GM15510 (cell line): ENCODE data around the gene CCNY.

ENCODE experiments used
- POLR2A ChIP-seq: IDR thresholded peaks from 3 replicates; pipeline ENCODE4 v1.6.1; 2011; ENCODE audit warnings: borderline replicate concordance; ENCODE audit not compliant: insufficient read length; ENCODE audit errors: extremely low read depth

CCNY gene

DNA sequence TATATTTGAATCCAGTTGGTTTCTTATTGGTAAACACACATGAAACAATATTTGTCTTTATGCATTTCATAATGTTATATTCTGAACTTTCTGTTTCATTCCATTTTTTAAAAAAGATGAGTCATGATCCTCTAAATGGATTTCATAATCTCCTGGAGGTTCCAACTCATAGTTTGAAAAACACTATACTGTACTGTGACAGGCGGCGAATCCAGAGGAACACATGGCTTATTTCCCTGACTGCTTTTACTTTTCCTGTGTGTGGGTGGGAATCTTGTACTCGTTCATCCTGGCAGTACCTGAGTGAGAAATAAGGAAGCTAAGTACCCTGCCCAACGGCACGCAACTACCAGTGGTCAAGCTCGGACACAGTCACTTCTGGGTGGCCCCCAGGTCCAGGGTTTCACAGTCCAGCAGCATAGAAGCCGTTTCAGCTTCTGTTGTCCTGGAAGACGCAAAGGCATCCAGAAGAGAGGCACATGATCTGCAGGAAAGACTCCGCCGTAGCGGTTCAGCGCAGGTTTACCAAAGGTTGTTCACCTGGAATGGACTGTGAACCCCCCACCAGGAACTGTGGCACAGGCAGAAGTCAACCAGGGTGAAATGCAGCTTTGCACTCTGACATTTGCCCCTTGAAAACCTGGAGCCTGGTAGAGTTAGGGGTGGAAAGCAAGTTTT lies 117.7 kb downstream of the CCNY start:
- no peak for TF ChIP-seq POLR2A

DNA sequence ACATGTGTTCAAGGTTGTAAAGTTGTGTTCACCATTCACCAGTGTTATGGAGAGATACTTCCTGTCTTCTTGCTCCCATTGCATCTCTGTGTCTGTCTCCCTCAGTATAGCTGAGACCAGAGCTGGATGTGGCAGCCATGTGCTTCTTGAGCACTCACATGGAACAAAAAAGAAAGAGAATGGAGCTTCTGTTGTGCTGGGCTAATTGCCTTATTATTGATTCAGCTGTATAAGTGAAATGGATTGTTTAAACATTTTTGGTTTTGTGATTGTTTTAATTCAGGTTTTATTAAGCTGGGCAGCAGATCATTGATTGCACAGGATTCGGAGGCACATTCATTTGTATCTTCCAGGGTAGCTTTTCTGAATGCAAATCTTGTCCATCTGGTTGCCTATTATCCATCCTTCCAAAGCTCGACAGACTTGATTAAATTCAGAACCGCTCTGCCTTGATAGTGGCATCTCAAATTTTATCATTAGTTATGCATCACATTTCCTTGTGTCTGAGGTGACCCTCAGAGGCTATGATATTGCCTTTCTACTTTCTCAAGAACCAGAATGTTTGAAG lies 119.9 kb downstream of the CCNY start:
- no peak for TF ChIP-seq POLR2A

GRCh38 chr10:35456784-35457183 lies 120.5 kb downstream of the CCNY start:
- TF ChIP-seq POLR2A = no peak

DNA sequence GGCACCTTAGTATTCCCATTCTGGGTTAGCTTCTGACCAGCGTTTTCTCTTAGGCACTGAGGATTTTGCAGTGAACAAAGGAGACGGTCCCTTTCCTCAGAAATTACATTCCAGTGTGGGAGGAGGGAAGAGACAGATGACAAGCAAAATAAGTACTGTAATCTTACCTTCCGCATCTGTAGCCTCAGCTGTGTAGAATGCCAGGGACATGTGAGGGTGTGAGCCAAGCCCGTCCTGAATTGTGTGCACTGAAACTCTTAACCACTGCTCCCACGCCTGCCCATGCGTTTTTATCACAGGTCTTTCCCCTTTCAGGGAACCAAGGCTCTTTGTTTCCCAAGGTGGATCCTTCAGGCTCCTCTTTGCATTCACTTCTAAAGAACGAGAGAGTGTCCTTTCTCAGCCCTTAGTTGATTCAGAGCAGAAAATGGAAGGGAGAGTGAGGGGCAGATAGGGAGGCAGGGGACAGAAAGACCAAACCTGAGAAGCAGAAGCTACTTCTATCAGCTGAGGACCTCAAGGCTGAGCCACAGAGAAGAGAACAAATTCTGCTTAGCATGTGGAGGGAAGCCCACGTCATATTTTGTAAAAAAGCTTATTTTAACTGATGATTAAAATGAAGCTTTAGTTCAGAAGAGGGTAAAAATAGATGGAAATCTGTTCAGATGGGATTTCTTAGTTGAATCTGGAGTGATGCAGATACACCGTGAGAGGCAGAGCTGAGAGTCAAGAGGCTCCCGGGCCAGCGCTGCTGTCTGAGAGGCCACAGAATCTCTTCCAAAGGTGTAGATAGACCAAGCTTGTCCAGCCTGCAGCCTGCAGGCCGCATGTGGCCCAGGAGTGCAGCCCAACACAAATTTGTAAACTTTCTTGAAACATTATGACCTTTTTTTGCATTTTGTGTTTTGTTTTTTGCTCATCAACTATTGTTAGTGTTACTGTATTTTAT lies 122.5 kb downstream of the CCNY start:
- no peak for TF ChIP-seq POLR2A

GRCh38 chr10:35459449-35459847 lies 123.1 kb downstream of the CCNY start:
- TF ChIP-seq POLR2A = no peak

DNA sequence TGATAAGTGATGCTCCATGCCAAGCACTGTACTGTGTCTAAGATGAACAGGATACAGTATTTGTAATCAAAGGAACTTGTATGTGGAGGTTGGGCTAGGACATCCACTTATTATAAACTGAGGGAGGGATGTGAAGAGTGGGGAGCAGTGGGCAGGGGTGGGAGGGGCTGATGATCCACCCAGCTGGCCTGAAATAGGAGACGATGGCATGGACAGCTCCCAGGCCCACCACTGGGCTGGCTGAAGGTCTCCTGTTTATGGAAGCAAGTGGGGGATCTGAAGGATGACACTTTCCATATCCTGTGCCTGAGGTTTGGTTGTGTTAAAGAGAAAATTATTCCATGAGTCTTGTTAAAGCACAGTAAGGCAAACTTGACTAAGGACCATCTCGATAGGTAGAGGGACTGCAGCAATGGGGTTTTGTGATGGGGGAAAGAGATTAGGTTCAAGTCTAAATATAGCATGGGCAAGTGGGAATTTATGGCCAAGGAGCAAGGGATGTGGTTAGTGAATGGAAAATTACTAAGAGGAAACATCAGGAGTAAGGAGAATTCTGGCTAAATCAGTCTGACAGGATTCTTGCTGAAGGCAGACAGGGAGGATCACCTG lies 124.6 kb downstream of the CCNY start:
- TF ChIP-seq POLR2A = no peak

DNA sequence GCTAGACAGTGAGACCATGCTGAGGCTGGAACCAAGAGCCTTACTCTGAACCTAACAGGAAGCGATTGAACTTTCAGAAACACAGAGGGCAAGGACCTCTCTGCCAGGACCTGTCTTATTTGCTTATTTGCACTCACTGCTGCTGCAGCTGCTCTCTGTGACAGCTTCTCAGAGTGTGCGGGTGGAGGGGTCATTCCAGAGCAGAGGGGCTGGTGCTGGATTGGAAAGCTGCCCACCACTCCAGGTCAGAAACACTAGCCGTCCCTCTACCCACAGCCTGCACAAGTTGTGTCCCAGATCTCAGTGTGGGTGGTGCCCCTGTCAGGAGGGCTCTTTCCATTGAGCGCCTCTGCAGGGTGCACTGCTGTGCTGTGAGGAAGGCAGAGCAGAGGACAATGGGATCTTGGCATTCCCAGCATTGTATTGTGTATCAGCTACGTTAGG lies 126.2 kb downstream of the CCNY start:
- TF ChIP-seq POLR2A = no peak

DNA sequence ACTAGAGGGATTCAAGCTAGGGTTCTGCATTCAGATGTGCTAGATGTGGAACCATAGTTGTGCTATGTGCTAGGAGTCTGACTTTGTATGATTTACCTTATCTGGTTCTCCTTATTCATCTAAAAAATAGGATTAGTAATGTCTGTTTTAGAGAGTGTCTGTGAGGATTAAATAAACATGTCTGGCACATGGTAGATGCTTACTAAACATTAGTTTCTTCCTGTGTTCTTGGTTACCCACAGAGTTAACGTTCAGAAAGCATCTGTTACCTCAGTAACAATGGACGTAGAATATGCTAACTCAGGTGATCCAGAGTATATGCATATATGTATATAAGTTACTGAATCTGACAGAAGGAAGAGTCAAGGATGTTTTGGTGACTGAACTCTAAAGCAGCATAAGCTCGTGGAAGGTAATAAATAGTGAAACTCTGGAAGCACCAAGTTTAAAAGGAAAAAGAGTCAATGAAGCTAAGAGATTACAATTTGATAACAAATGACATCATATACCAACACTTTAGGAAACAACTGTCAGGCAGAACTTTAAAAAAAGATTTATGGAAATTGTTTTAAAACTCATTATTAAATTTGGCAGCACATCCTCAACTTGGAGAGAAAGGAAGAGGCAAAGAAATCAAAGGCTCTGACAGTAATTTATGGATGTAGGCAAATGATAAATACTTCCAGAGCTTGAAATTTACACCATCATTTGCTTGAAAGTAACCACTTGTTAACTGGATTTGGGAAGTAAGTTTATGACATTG lies 127.0 kb downstream of the CCNY start:
- no peak for TF ChIP-seq POLR2A

DNA sequence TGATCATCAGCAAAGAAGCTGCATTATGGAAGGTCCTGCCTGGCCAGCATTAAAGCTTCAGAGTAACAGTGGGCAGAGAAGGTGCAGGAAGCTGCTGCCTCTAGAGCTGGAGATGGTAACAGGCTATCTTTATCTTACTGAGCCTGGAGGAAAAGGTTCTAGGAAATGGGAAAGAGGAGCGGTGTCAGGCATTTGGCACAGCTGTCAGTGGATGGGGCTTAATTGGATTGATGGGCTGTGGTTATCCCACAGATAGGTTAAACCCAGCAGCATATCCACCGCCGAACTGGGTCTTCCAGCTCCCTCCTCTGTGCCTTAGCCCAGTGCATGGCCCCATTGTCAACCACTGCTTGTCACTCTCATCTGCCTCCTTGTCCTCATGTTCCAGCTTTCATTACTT lies 127.6 kb downstream of the CCNY start:
- no peak for TF ChIP-seq POLR2A

DNA sequence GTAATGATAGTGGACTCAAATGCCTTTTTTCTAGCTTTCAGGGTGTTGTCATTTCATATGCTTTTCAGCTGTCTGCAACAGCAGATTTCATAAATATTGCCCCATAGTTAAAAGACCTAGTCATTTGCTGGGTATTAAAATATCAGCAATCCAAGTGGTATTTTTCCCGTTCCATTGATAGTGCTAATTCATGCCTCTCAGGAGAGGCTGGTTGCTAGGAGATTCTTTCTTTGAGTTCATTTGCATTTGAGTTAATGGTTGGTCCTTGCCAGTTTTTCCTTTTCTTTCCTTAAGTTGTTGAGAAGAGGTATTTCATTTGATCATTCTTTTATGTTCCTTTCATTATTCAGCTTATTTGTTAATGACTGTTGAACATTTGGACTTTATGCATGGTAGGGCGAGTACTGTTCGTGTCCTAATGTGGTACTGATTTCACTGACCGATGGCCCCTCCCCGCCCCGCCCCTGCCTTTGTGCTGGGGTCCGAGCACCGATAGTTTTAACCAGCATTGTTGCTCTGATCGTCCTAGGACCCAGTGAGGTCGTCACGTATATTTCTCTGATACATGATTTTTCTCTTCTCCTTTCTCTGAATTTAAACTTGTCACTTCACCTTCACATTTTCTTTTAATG lies 128.6 kb downstream of the CCNY start:
- TF ChIP-seq POLR2A = no peak

DNA sequence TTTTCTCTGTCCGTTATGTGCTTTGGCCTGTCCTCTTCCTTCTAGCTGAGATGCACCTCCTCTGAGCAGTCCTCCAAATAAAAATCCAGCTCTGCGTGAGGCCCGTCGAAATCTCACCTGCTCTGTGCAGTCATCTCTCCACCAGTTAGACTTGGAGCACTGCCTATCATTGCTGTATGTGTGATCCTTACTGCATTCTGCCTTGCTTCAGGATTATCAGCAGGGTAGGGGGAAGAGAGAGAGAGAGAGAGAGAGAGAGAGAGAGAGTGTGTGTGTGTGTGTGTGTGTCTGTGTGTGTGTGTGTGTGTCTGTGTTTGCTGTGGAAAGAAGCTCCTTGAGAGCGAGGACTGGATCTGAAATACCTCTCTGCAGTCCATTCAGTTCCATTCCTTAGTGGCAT lies 129.4 kb downstream of the CCNY start:
- TF ChIP-seq POLR2A = no peak

GRCh38 chr10:35466170-35466569 lies 129.9 kb downstream of the CCNY start:
- TF ChIP-seq POLR2A = no peak

DNA sequence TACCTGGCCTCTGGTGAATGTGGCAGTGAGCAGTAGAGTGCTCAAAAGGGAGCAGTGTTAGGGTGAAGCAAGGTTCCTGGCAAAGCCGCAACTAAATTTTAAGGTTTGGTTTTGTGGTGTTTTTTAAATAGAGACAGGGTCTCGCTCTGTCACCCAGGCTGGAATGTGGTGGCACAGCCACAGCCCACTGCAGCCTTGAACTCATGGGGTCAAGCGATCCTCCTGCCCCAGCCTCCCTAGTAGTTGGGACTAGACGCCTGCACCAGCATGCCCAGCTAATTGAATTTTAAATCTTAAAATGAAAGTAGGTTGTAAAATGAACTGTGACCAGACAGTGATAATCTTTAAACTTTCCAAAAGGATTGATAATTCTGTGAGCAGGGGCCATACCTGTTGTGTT lies 130.4 kb downstream of the CCNY start:
- no peak for TF ChIP-seq POLR2A

GRCh38 chr10:35467186-35467585 lies 130.9 kb downstream of the CCNY start:
- TF ChIP-seq POLR2A = no peak

- TF ChIP-seq POLR2A = no peak
Measured at GRCh38 chr10:35470248-35470924, 134.1 kb downstream of the CCNY start.
